Activated T-helper 2 cell treated with anti-CD3 and anti-CD28 coated beads, Interferon-gamma antibody, Interleukin-2, Interleukin-4, amounts not matched to agents 10 μg/mL and 5 μg/mL and 100 μg/mL, durations not matched to agents 14 hours and 24 hours and 36 hours (primary cell): Measurements from ENCODE around the gene CRY2. TPM values are rescaled to one million over a fixed set of nuclear protein-coding genes. Genes with fewer than 3 reads are reported as not detected.
A peak's percentile ranks its signal among the peaks of the same experiment; 100 is the strongest.

ENCODE experiments used
- DNase-seq: peaks from one replicate; pipeline ENCODE4 v3.0.0; 2021; ENCODE audit warnings: low spot score
- H3K27ac Mint-ChIP-seq: one replicate; pipeline ENCODE4 v1.8.0; 2021; ENCODE audit warnings: mixed read lengths
- H3K27me3 Mint-ChIP-seq: one replicate; pipeline ENCODE4 v1.8.0; 2021; ENCODE audit warnings: low read depth, mixed read lengths
- H3K36me3 Mint-ChIP-seq: one replicate; pipeline ENCODE4 v1.8.0; 2021; ENCODE audit warnings: low read depth, mixed read lengths
- H3K4me1 Mint-ChIP-seq: one replicate; pipeline ENCODE4 v1.8.0; 2021; ENCODE audit warnings: low read depth, mixed read lengths
- H3K4me3 Mint-ChIP-seq: one replicate; pipeline ENCODE4 v1.8.0; 2021; ENCODE audit warnings: low read depth, mild to moderate bottlenecking, moderate library complexity, mixed read lengths
- H3K9me3 Mint-ChIP-seq: one replicate; pipeline ENCODE4 v1.8.0; 2021; ENCODE audit warnings: mixed read lengths
- intact Hi-C: fragments of 100-400 bp; cut with micrococcal nuclease; formaldehyde crosslinking; loops from one replicate; pipeline ENCODE4 v1.15.1; 2023
- total RNA-seq: library from RNA; stranded (reverse); gene quantifications from 2 replicates; pipeline ENCODE4 v1.2.3, GENCODE V29; 2022

The CRY2 gene
- 21.5 and 24.0 TPM in 2 replicates for total RNA-seq

GRCh38 chr11:45846974-45847910 lies at the start of gene CRY2:
CRY2 (plus strand) TSS chr11:45847475; CDS start chr11:45847491, 16 bp downstream.
- Mint-ChIP-seq H3K27ac (peak within 1 kb of the TSS; percentile 87), H3K27me3 (peaks cover 12% of the 10 kb centered on the region), H3K9me3 (no peaks in the 10 kb centered on the region), H3K4me1 (peaks cover 47% of the 10 kb centered on the region), H3K4me3 (peak within 1 kb of the TSS; percentile 84), H3K36me3 (peaks cover 11% of the 10 kb centered on the region)
- DNase-seq = peak; percentile 96
- intact Hi-C loops = loop anchor here (1.0 to 10.0 kb wide), 6 partner anchors 42 to 1282 kb away; partner anchors contain the start of genes CD82 and SLC35C1

GRCh38 chr11:45798793-45799441 lies 48.4 kb upstream of the CRY2 start:
- H3K4me3 Mint-ChIP-seq = no peak overlapping the region
- no peaks in the 10 kb centered on the region for H3K9me3 Mint-ChIP-seq
- peaks cover under 1% of the 10 kb centered on the region for H3K27me3 Mint-ChIP-seq
- peaks cover 3% of the 10 kb centered on the region for H3K4me1 Mint-ChIP-seq
- H3K36me3 Mint-ChIP-seq = no peaks in the 10 kb centered on the region
- DNase-seq = no peak
- intact Hi-C loops = no loop called here
- no peak overlapping the region for H3K27ac Mint-ChIP-seq

GRCh38 chr11:45799562-45799961 lies 47.7 kb upstream of the CRY2 start:
- H3K4me3 Mint-ChIP-seq = no peak overlapping the region

GRCh38 chr11:45800261-45800660 lies 47.0 kb upstream of the CRY2 start:
- H3K4me1 Mint-ChIP-seq = peaks cover 3% of the 10 kb centered on the region
- H3K27ac Mint-ChIP-seq = no peak overlapping the region
- intact Hi-C loops = no loop called here
- no peak overlapping the region for H3K4me3 Mint-ChIP-seq
- H3K27me3 Mint-ChIP-seq = no peaks in the 10 kb centered on the region
- no peaks in the 10 kb centered on the region for H3K9me3 Mint-ChIP-seq
- no peaks in the 10 kb centered on the region for H3K36me3 Mint-ChIP-seq
- DNase-seq = no peak

More at GRCh38 chr11:45799562-45799961, 47.7 kb upstream of the CRY2 start:
- no peak overlapping the region for H3K27ac Mint-ChIP-seq
- intact Hi-C loops = no loop called here
- H3K36me3 Mint-ChIP-seq = no peaks in the 10 kb centered on the region
- no peaks in the 10 kb centered on the region for H3K9me3 Mint-ChIP-seq
- H3K4me1 Mint-ChIP-seq = peaks cover 3% of the 10 kb centered on the region
- no peak for DNase-seq
- H3K27me3 Mint-ChIP-seq = no peaks in the 10 kb centered on the region

- H3K9me3 Mint-ChIP-seq = no peaks in the 10 kb centered on the region
- no peak overlapping the region for H3K27ac Mint-ChIP-seq
- H3K27me3 Mint-ChIP-seq = no peaks in the 10 kb centered on the region
- H3K4me1 Mint-ChIP-seq = peaks cover 10% of the 10 kb centered on the region
- H3K4me3 Mint-ChIP-seq = no peak overlapping the region
- no peak for DNase-seq
- peaks cover 4% of the 10 kb centered on the region for H3K36me3 Mint-ChIP-seq
- intact Hi-C loops = no loop called here
Measured at GRCh38 chr11:45801723-45802315, 45.5 kb upstream of the CRY2 start.

- peak overlapping the region; percentile 40 for H3K4me3 Mint-ChIP-seq
Measured at GRCh38 chr11:45802531-45803317, 44.6 kb upstream of the CRY2 start.

GRCh38 chr11:45803971-45804760 lies 43.1 kb upstream of the CRY2 start:
- Mint-ChIP-seq H3K36me3 (peaks cover 13% of the 10 kb centered on the region), H3K4me3 (peak overlapping the region; percentile 90), H3K27me3 (no peaks in the 10 kb centered on the region), H3K4me1 (peaks cover 25% of the 10 kb centered on the region), H3K27ac (peak overlapping the region; percentile 79), H3K9me3 (no peaks in the 10 kb centered on the region)
- DNase-seq = peak; percentile 60
- intact Hi-C loops = no loop called here

More at GRCh38 chr11:45802531-45803317, 44.6 kb upstream of the CRY2 start:
- peaks cover 15% of the 10 kb centered on the region for H3K4me1 Mint-ChIP-seq
- DNase-seq = no peak
- peaks cover 4% of the 10 kb centered on the region for H3K36me3 Mint-ChIP-seq
- no peak overlapping the region for H3K27ac Mint-ChIP-seq
- intact Hi-C loops = no loop called here
- H3K9me3 Mint-ChIP-seq = no peaks in the 10 kb centered on the region
- no peaks in the 10 kb centered on the region for H3K27me3 Mint-ChIP-seq

- Mint-ChIP-seq H3K9me3 (no peaks in the 10 kb centered on the region), H3K4me3 (peak within 1 kb of the TSS; percentile 90), H3K27ac (peak within 1 kb of the TSS; percentile 88), H3K4me1 (peaks cover 30% of the 10 kb centered on the region), H3K27me3 (no peaks in the 10 kb centered on the region), H3K36me3 (peaks cover 18% of the 10 kb centered on the region)
- DNase-seq = peak; percentile 95
- intact Hi-C loops = loop anchor here (1.0 kb wide), 3 partner anchors 38 to 113 kb away; partner anchors contain the start of gene CRY2
Measured at GRCh38 chr11:45804761-45805304, 42.4 kb upstream of the CRY2 start, which contains the start of gene SLC35C1. SLC35C1 (plus strand) TSS chr11:45805149; CDS start chr11:45805802, 653 bp downstream.

GRCh38 chr11:45805305-45806071 lies 41.8 kb upstream of the CRY2 start:
- Mint-ChIP-seq H3K27ac (peak overlapping the region; percentile 88), H3K27me3 (no peaks in the 10 kb centered on the region), H3K9me3 (no peaks in the 10 kb centered on the region), H3K4me1 (peaks cover 35% of the 10 kb centered on the region), H3K4me3 (peak overlapping the region; percentile 90), H3K36me3 (peaks cover 22% of the 10 kb centered on the region)
- intact Hi-C loops = loop anchor here (1.0 kb wide), 3 partner anchors 38 to 113 kb away; partner anchors contain the start of gene CRY2
- DNase-seq = no peak

- H3K36me3 Mint-ChIP-seq = peaks cover 28% of the 10 kb centered on the region
- no peaks in the 10 kb centered on the region for H3K27me3 Mint-ChIP-seq
- intact Hi-C loops = no loop called here
- DNase-seq = no peak
- peak overlapping the region; percentile 90 for H3K4me3 Mint-ChIP-seq
- H3K27ac Mint-ChIP-seq = peak overlapping the region; percentile 88
- H3K4me1 Mint-ChIP-seq = peaks cover 35% of the 10 kb centered on the region
- no peaks in the 10 kb centered on the region for H3K9me3 Mint-ChIP-seq
Measured at GRCh38 chr11:45806072-45806933, 41.0 kb upstream of the CRY2 start.
